Measurements from ENCODE around the gene TMEM170A.
"Not testable (repeated sequence)": the region's sequence is repeated elsewhere in the genome, so short reads cannot be mapped to it uniquely, and the experiment has no call there.

TMEM170A gene

GRCh38 chr16:75452464-75453190 lies 11.9 kb downstream of the TMEM170A start:
- DNase-seq = no peak

- DNase-seq = no peak
Observed at GRCh38 chr16:75446416-75446815, 18.1 kb downstream of the TMEM170A start.

- DNase-seq = no peak
Observed at GRCh38 chr16:75445298-75445697, 19.2 kb downstream of the TMEM170A start.

GRCh38 chr16:75443298-75443697 lies 21.2 kb downstream of the TMEM170A start:
- no peak for DNase-seq

GRCh38 chr16:75433732-75434413 lies 30.6 kb downstream of the TMEM170A start:
- DNase-seq = peak in 3 of 4 experiments; percentile 54 to 63 (median 54)

- peak; percentile 87 to 93 (median 90) for DNase-seq
Observed at GRCh38 chr16:75432828-75433731, 31.4 kb downstream of the TMEM170A start, which contains the start of gene CFDP1. TSS of gene CFDP1 (minus strand) at chr16:75433503. CDS start at chr16:75433352, 151 bp downstream.

- no peak for DNase-seq
Observed at GRCh38 chr16:75429621-75430403, 34.7 kb downstream of the TMEM170A start.

- DNase-seq = not testable (repeated sequence)
Observed at GRCh38 chr16:75426524-75426923, 38.0 kb downstream of the TMEM170A start.

GRCh38 chr16:75424105-75424762 lies 40.3 kb downstream of the TMEM170A start:
- DNase-seq = not testable (repeated sequence)

- no peak for DNase-seq
Observed at GRCh38 chr16:75423723-75424104, 40.8 kb downstream of the TMEM170A start.

- no peak for DNase-seq
Observed at GRCh38 chr16:75421820-75422126, 42.7 kb downstream of the TMEM170A start.

GRCh38 chr16:75420987-75421819 lies 43.3 kb downstream of the TMEM170A start:
- no peak for DNase-seq

- no peak for DNase-seq
Observed at GRCh38 chr16:75416904-75417565, 47.5 kb downstream of the TMEM170A start.

GRCh38 chr16:75415169-75415905 lies 49.2 kb downstream of the TMEM170A start:
- no peak for DNase-seq

GRCh38 chr16:75413951-75414350 lies 50.5 kb downstream of the TMEM170A start:
- DNase-seq = no peak

GRCh38 chr16:75406943-75407342 lies 57.5 kb downstream of the TMEM170A start:
- no peak for DNase-seq

GRCh38 chr16:75402821-75403475 lies 61.5 kb downstream of the TMEM170A start:
- no peak for DNase-seq

- no peak for DNase-seq
Observed at GRCh38 chr16:75402159-75402820, 62.2 kb downstream of the TMEM170A start.

- no peak for DNase-seq
Observed at GRCh38 chr16:75401691-75402090, 62.8 kb downstream of the TMEM170A start.
